Mesenchymal stem cell (in vitro differentiated cells and primary cell): ENCODE measurements around the gene IFI27L1.

Experiments
- DNase-seq: peaks from one replicate; pipeline ENCODE4 v3.0.0-alpha.2; 2013
- H2AFZ ChIP-seq: one replicate; pipeline ENCODE4 v1.6.1; 2013; ENCODE audit warnings: low read depth, mild to moderate bottlenecking, control low read depth, inconsistent platforms, low read length, moderate library complexity
- H2AK5ac ChIP-seq: 2 replicates; pipeline ENCODE4 v1.6.1; 2013; ENCODE audit warnings: low read length, moderate library complexity, mild to moderate bottlenecking, inconsistent platforms; ENCODE audit not compliant: severe bottlenecking
- H2BK120ac ChIP-seq: one replicate; pipeline ENCODE4 v1.6.1; 2013; ENCODE audit warnings: low read depth, mild to moderate bottlenecking, inconsistent platforms, low read length, moderate library complexity
- H2BK12ac ChIP-seq, 2 experiments: one replicate each; pipeline ENCODE4 v1.6.1; 2013; ENCODE audit warnings: inconsistent platforms in 2 of 2, low read length in 2 of 2, mild to moderate bottlenecking in 2 of 2, moderate library complexity in 2 of 2, control low read depth in 1 of 2
- H2BK15ac ChIP-seq: one replicate; pipeline ENCODE4 v1.6.1; 2013; ENCODE audit warnings: mild to moderate bottlenecking, low read depth, inconsistent platforms; ENCODE audit not compliant: poor library complexity, severe bottlenecking
- H2BK5ac ChIP-seq: 2 replicates; pipeline ENCODE4 v1.6.1; 2013; ENCODE audit warnings: low read depth, mild to moderate bottlenecking, low read length, control low read depth, inconsistent platforms; ENCODE audit not compliant: poor library complexity, severe bottlenecking
- H3K14ac ChIP-seq, 2 experiments: one replicate each; pipeline ENCODE4 v1.6.1; 2013; ENCODE audit warnings: inconsistent platforms in 2 of 2, low read length in 2 of 2, control low read depth in 1 of 2, mild to moderate bottlenecking in 1 of 2, moderate library complexity in 1 of 2
- H3K18ac ChIP-seq, 2 experiments: one replicate each; pipeline ENCODE4 v1.6.1; 2013; ENCODE audit warnings: inconsistent platforms in 2 of 2, low read length in 2 of 2, control low read depth in 1 of 2, low read depth in 1 of 2, mild to moderate bottlenecking in 1 of 2
- H3K23ac ChIP-seq, 2 experiments: one replicate each; pipeline ENCODE4 v1.6.1; 2013; ENCODE audit warnings: inconsistent platforms in 2 of 2, low read length in 2 of 2, mild to moderate bottlenecking in 2 of 2, moderate library complexity in 2 of 2, control low read depth in 1 of 2
- H3K27ac ChIP-seq: 2 replicates; pipeline ENCODE4 v1.5.1; 2013; ENCODE audit warnings: mild to moderate bottlenecking, moderate library complexity, low read length, control low read depth, inconsistent platforms; ENCODE audit not compliant: poor library complexity, severe bottlenecking
- H3K27me3 ChIP-seq, 2 experiments: 2 replicates each; pipeline versions ENCODE4 v1.6.1 to v1.7.0; 2013; ENCODE audit warnings: low read length in 2 of 2, mild to moderate bottlenecking in 2 of 2, moderate library complexity in 2 of 2, control low read depth in 1 of 2, inconsistent platforms in 1 of 2; ENCODE audit not compliant: control insufficient read depth in 1 of 2, insufficient read depth in 1 of 2
- H3K36me3 ChIP-seq, 2 experiments: 2 replicates each; pipeline versions ENCODE4 v1.6.1 to v1.7.0; 2013; ENCODE audit warnings: low read length in 2 of 2, control low read depth in 1 of 2, inconsistent platforms in 1 of 2, low read depth in 1 of 2, mild to moderate bottlenecking in 1 of 2; ENCODE audit not compliant: insufficient read depth in 2 of 2, control insufficient read depth in 1 of 2
- H3K4ac ChIP-seq, 2 experiments: one replicate each; pipeline ENCODE4 v1.6.1; 2013; ENCODE audit warnings: inconsistent platforms in 2 of 2, low read length in 2 of 2, mild to moderate bottlenecking in 2 of 2, moderate library complexity in 2 of 2, control low read depth in 1 of 2, low read depth in 1 of 2
- H3K4me1 ChIP-seq: 2 replicates; pipeline ENCODE4 v1.6.1; 2013; ENCODE audit warnings: low read depth, low read length, control low read depth; ENCODE audit not compliant: control insufficient read depth, insufficient read depth
- H3K4me2 ChIP-seq: 2 replicates; pipeline ENCODE4 v1.6.1; 2013; ENCODE audit warnings: low read length, mild to moderate bottlenecking, inconsistent platforms; ENCODE audit not compliant: poor library complexity, severe bottlenecking
- H3K4me3 ChIP-seq, 2 experiments: 2 replicates each; pipeline versions ENCODE4 v1.5.1 to v1.7.0; 2013; ENCODE audit warnings: low read length in 2 of 2, mild to moderate bottlenecking in 2 of 2, control low read depth in 1 of 2, low read depth in 1 of 2; ENCODE audit not compliant: insufficient read depth in 1 of 2
- H3K79me1 ChIP-seq: replicated peaks from 2 replicates; pipeline ENCODE4 v1.6.1; 2013; ENCODE audit warnings: mild to moderate bottlenecking, control low read depth, low read length, inconsistent platforms; ENCODE audit not compliant: poor library complexity, severe bottlenecking
- H3K9ac ChIP-seq: 2 replicates; pipeline ENCODE4 v1.7.0; 2013; ENCODE audit warnings: mild to moderate bottlenecking, low read length, moderate library complexity
- H3K9me3 ChIP-seq: 2 replicates; pipeline ENCODE4 v1.7.0; 2013; ENCODE audit warnings: mild to moderate bottlenecking, low read length; ENCODE audit not compliant: control insufficient read depth
- H4K8ac ChIP-seq: one replicate; pipeline ENCODE4 v1.6.1; 2013; ENCODE audit warnings: inconsistent platforms, mild to moderate bottlenecking, low read length, moderate library complexity
- H4K91ac ChIP-seq: one replicate; pipeline ENCODE4 v1.6.1; 2013; ENCODE audit warnings: mild to moderate bottlenecking, low read length, inconsistent platforms
- WGBS: methylation state at CpG from one replicate; pipeline ENCODE4 v1.1.7; 2013; ENCODE audit warnings: mixed read lengths; 5-methylcytosine and 5-hydroxymethylcytosine counted together

Gene IFI27L1

DNA sequence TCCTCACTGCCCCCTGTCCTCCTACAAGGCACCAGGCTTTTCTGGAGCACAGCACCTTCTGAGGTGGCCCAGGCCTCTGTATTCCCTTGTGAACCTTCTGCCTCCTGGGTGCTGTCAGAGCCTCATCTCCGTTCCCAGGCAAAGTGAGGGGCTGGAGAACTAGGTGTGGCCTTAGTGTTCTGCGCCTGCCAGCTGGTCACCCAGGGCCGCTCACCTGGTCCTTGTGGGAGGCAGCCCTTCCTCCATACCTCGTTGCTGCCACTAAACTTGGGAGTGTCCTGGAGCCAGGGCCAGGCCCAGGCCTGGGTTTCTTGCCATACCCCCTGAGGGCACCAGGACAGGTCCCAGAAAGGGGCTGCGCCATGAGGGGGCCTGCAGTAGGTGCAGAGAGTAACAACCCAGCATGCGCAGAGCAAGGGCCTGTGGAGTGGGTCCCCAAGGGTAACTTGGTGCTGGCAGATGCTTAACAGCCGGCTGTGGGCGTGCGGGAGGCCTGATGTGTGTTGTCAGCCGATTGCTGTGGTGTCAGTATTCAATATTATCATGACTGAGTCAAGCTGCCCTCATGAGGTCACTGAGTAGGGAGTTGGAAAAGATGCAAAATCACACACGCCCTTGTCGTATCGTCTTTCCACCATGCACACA is 37.9 kb upstream of the IFI27L1 start:
- no peak overlapping the region for H3K23ac ChIP-seq
- no peak overlapping the region for H3K27ac ChIP-seq
- no peaks in the 10 kb centered on the region for H3K9me3 ChIP-seq
- H4K91ac ChIP-seq, result no peak overlapping the region
- H2BK120ac ChIP-seq, result no peak overlapping the region
- H3K36me3 ChIP-seq, result peaks cover 46 to 92% of the 10 kb centered on the region in 2 experiments
- H2BK12ac ChIP-seq, result no peak overlapping the region
- H4K8ac ChIP-seq, result no peak overlapping the region
- H3K14ac ChIP-seq, result no peak overlapping the region
- no peaks in the 10 kb centered on the region for H3K27me3 ChIP-seq
- H3K79me1 ChIP-seq, result peaks cover 16% of the 10 kb centered on the region
- no peak overlapping the region for H3K4ac ChIP-seq
- no peak overlapping the region for H3K4me2 ChIP-seq
- peak overlapping the region; percentile 36 for H3K9ac ChIP-seq
- DNase-seq, result no peak
- no peak overlapping the region for H2BK15ac ChIP-seq
- WGBS, result 92% methylated on average over 10 of the region's 13 CpGs
- H2AK5ac ChIP-seq, result no peak overlapping the region
- peaks cover 4% of the 10 kb centered on the region for H3K4me1 ChIP-seq
- no peak overlapping the region for H2AFZ ChIP-seq
- no peak overlapping the region for H3K18ac ChIP-seq
- H2BK5ac ChIP-seq, result no peak overlapping the region
- peak overlapping the region in 1 of 2 experiments; percentile 19 for H3K4me3 ChIP-seq

DNA sequence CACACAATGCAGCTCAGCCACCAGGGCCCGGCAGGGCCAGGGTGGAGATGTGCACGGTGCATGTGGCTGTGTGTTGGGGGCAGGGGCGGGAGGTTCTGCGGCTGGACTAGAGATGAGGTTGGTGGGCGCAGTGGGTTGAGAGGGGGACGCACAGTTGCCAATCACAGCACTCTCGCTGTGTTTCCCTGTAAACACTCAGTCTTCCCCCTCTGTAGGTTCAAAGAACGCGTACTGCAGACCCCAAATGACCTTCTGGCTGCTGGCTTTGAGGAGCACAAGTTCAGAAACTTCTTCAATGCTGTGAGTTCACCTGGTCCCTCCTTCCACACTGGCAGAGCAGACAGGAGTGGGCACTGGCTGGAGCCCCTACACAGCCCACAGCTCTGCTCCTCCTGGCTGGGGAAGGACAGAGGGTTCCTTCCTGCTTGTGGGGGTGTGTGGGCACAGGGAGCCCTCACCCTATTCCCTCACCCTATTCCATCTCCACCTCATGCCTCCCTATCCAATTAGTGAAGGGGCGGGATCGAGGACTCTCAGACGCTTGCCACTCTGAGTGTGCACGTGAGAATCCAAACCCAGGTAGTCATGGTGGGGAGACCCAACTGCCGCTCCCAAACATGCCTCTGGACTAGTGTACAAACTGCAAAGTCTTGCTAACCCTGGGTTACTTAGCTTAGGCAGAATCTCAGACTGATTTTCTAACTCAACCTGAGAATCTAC is 37.2 kb upstream of the IFI27L1 start:
- H3K23ac ChIP-seq, result no peak overlapping the region
- H4K91ac ChIP-seq, result no peak overlapping the region
- H2BK120ac ChIP-seq, result no peak overlapping the region
- no peak overlapping the region for H3K9ac ChIP-seq
- peaks cover 53 to 90% of the 10 kb centered on the region in 2 experiments for H3K36me3 ChIP-seq
- H3K4me2 ChIP-seq, result no peak overlapping the region
- H3K79me1 ChIP-seq, result peaks cover 19% of the 10 kb centered on the region
- H2AK5ac ChIP-seq, result no peak overlapping the region
- no peaks in the 10 kb centered on the region for H3K9me3 ChIP-seq
- H3K4ac ChIP-seq, result no peak overlapping the region
- no peak overlapping the region for H3K4me3 ChIP-seq
- peaks cover 6% of the 10 kb centered on the region for H3K4me1 ChIP-seq
- H2BK15ac ChIP-seq, result no peak overlapping the region
- no peak overlapping the region for H2BK12ac ChIP-seq
- H3K27me3 ChIP-seq, result no peaks in the 10 kb centered on the region
- no peak overlapping the region for H2BK5ac ChIP-seq
- 97% methylated on average over 13 of the region's 14 CpGs for WGBS
- no peak overlapping the region for H3K14ac ChIP-seq
- no peak overlapping the region for H2AFZ ChIP-seq
- no peak for DNase-seq
- H4K8ac ChIP-seq, result no peak overlapping the region
- H3K27ac ChIP-seq, result no peak overlapping the region
- no peak overlapping the region for H3K18ac ChIP-seq

- no peak overlapping the region for H3K23ac ChIP-seq
- no peak overlapping the region for H3K14ac ChIP-seq
- H2BK120ac ChIP-seq, result no peak overlapping the region
- H4K8ac ChIP-seq, result no peak overlapping the region
- no peak overlapping the region for H4K91ac ChIP-seq
- no peak overlapping the region for H3K9ac ChIP-seq
- H3K4me2 ChIP-seq, result no peak overlapping the region
- DNase-seq, result no peak
- H3K4ac ChIP-seq, result no peak overlapping the region
- H3K4me3 ChIP-seq, result no peak overlapping the region
- H2BK5ac ChIP-seq, result no peak overlapping the region
- peaks cover 19% of the 10 kb centered on the region for H3K79me1 ChIP-seq
- H3K27ac ChIP-seq, result no peak overlapping the region
- H3K36me3 ChIP-seq, result peaks cover 59 to 90% of the 10 kb centered on the region in 2 experiments
- no peak overlapping the region for H2BK15ac ChIP-seq
- WGBS, result 94% methylated on average over 20 of the region's 20 CpGs
- H3K18ac ChIP-seq, result no peak overlapping the region
- H3K4me1 ChIP-seq, result peaks cover 6% of the 10 kb centered on the region
- no peak overlapping the region for H2BK12ac ChIP-seq
- no peak overlapping the region for H2AFZ ChIP-seq
- no peak overlapping the region for H2AK5ac ChIP-seq
- H3K9me3 ChIP-seq, result no peaks in the 10 kb centered on the region
- H3K27me3 ChIP-seq, result no peaks in the 10 kb centered on the region
These were observed 36.5 kb upstream of the IFI27L1 start for GRCh38 chr14:94044476-94045091.

DNA sequence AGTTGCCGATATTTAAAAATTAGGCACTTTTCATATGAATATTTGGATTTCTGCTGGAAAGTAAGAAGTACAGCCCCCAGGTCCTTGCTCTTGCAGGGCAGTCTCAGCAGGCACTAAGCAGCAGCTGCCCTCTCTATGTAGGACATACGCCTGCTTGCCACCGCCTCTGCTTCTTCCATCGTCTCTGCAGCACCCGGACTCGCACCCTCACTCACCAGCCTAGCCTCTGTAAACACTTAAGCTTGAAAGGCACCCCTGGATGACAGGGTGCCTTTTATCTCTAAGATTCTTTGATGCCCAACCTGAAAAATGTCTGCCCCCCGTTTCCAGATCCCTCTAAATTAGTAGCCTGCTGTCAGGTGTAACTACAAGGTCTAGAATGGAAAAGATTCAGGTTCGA is 36.0 kb upstream of the IFI27L1 start:
- Histone ChIP-seq H2AK5ac (no peak overlapping the region), H3K23ac (no peak overlapping the region), H4K8ac (no peak overlapping the region), H3K4ac (no peak overlapping the region), H2BK12ac (no peak overlapping the region), H3K27me3 (no peaks in the 10 kb centered on the region), H3K79me1 (peaks cover 24% of the 10 kb centered on the region), H2AFZ (no peak overlapping the region), H2BK5ac (no peak overlapping the region), H4K91ac (no peak overlapping the region), H3K4me2 (no peak overlapping the region), H3K4me1 (peaks cover 6% of the 10 kb centered on the region), H3K14ac (no peak overlapping the region), H3K27ac (no peak overlapping the region), H3K9me3 (no peaks in the 10 kb centered on the region), H2BK15ac (no peak overlapping the region), H2BK120ac (no peak overlapping the region), H3K4me3 (no peak overlapping the region), H3K18ac (no peak overlapping the region), H3K36me3 (peaks cover 64 to 92% of the 10 kb centered on the region in 2 experiments), H3K9ac (no peak overlapping the region)
- 96% methylated on average over 8 of the region's 8 CpGs for WGBS
- no peak for DNase-seq
